BJ (cell line): ENCODE results near the gene EPHB2. TPM values are rescaled to one million over a fixed set of nuclear protein-coding genes. Genes with fewer than 3 reads are reported as not detected.

ENCODE experiments used
- CTCF ChIA-PET: fragments of 350-600 bp; formaldehyde crosslinking; extraction: SDS; loops from one replicate; lab custom pipeline; 2021; ENCODE audit warnings: antibody characterized with exemption, inconsistent platforms; lab: Yijun Ruan, JAX
- POLR2A ChIA-PET: fragments of 300-600 bp; sonication (Branson Sonifier 250); formaldehyde crosslinking; extraction: SDS; loops from one replicate; lab custom pipeline; 2021; ENCODE audit warnings: antibody characterized with exemption; lab: Charles Lee
- DNase-seq: peaks from one replicate; pipeline ENCODE4 v3.0.0-alpha.2; 2011; ENCODE audit warnings: low read depth
- H3K27me3 ChIP-seq: 2 replicates; pipeline ENCODE4 v1.6.0; 2011; ENCODE audit warnings: low read length; ENCODE audit not compliant: control insufficient read depth, insufficient read depth
- H3K36me3 ChIP-seq: 2 replicates; pipeline ENCODE4 v1.5.1; 2011; ENCODE audit warnings: low read length; ENCODE audit not compliant: control insufficient read depth, insufficient read depth
- H3K4me3 ChIP-seq: 2 replicates; pipeline ENCODE4 v1.5.1; 2011; ENCODE audit warnings: low read depth, mild to moderate bottlenecking, control low read depth, low read length
- CTCF ChIP-seq: IDR thresholded peaks from 2 replicates; pipeline ENCODE4 v1.5.1; 2011; ENCODE audit warnings: low read depth, mild to moderate bottlenecking, control low read depth, inconsistent platforms, low read length, moderate library complexity; ENCODE audit not compliant: insufficient read depth
- polyA plus RNA-seq: library from polyadenylated mRNA; depleted of rRNA; stranded (reverse); fragments of >200 nt; gene quantifications from 2 replicates; pipeline ENCODE4 v1.2.3, GENCODE V29; 2011

The EPHB2 gene
- polyA plus RNA-seq, 1 experiment, result 8.7 TPM

- DNase-seq, result no peak
- ChIA-PET CTCF (interaction anchor here (0.8 to 1.7 kb wide), 2 partner anchors 17 to 141 kb away, joined by 3 to 8 read pairs; no protein-coding TSS in a partner anchor), POLR2A (no interaction called here)
- Histone ChIP-seq H3K36me3 (no peaks in the 10 kb centered on the region), H3K4me3 (no peak overlapping the region), H3K27me3 (no peaks in the 10 kb centered on the region; the same call in 1 of the 2 replicates)
- no peak for TF ChIP-seq CTCF
Measured at GRCh38 chr1:22845398-22845935, 134.8 kb downstream of the EPHB2 start.

GRCh38 chr1:22846458-22846857, 135.8 kb downstream of the EPHB2 start:
- CTCF ChIA-PET, result interaction anchor here (0.8 to 1.8 kb wide), 2 partner anchors 16 to 142 kb away, joined by 4 to 11 read pairs; no protein-coding TSS in a partner anchor
- no peaks in the 10 kb centered on the region; the same call in 1 of the 2 replicates for H3K27me3 ChIP-seq
- H3K4me3 ChIP-seq, result no peak overlapping the region
- POLR2A ChIA-PET, result no interaction called here
- no peak for TF ChIP-seq CTCF
- no peaks in the 10 kb centered on the region for H3K36me3 ChIP-seq
- DNase-seq, result no peak

- H3K27me3 ChIP-seq, result no peaks in the 10 kb centered on the region; the same call in 1 of the 2 replicates
- no peaks in the 10 kb centered on the region for H3K36me3 ChIP-seq
- no peak overlapping the region for H3K4me3 ChIP-seq
- ChIA-PET POLR2A (no interaction called here), CTCF (interaction anchor here (0.6 to 1.8 kb wide), 3 partner anchors 15 to 378 kb away, joined by 3 to 11 read pairs (median 4); no protein-coding TSS in a partner anchor)
- DNase-seq, result no peak
- no peak for TF ChIP-seq CTCF
Measured at GRCh38 chr1:22847249-22847648, 136.6 kb downstream of the EPHB2 start.

GRCh38 chr1:22847709-22848108, 137.1 kb downstream of the EPHB2 start:
- ChIA-PET POLR2A (no interaction called here), CTCF (interaction anchor here (0.6 to 7.3 kb wide), 3 partner anchors 14 to 379 kb away, joined by 3 to 51 read pairs (median 11); no protein-coding TSS in a partner anchor)
- Histone ChIP-seq H3K27me3 (no peaks in the 10 kb centered on the region; the same call in 1 of the 2 replicates), H3K36me3 (no peaks in the 10 kb centered on the region), H3K4me3 (no peak overlapping the region)
- TF ChIP-seq CTCF, result no peak
- DNase-seq, result no peak

GRCh38 chr1:22848405-22848804, 137.8 kb downstream of the EPHB2 start:
- ChIA-PET POLR2A (no interaction called here), CTCF (interaction anchor here (4.5 to 7.3 kb wide), 2 partner anchors 14 to 145 kb away, joined by 24 to 51 read pairs; no protein-coding TSS in a partner anchor)
- Histone ChIP-seq H3K4me3 (no peak overlapping the region), H3K36me3 (no peaks in the 10 kb centered on the region), H3K27me3 (no peaks in the 10 kb centered on the region; the same call in 1 of the 2 replicates)
- TF ChIP-seq CTCF, result no peak
- no peak for DNase-seq
